Kidney epithelial cell (primary cell): ENCODE results near the gene DCXR. TPM values are rescaled to one million over a fixed set of nuclear protein-coding genes. Genes with fewer than 3 reads are reported as not detected.

Source experiments
- DNase-seq: peaks from one replicate; pipeline ENCODE4 v3.0.0-alpha.2; 2010; ENCODE audit warnings: low read depth
- H3K27me3 ChIP-seq: 2 replicates; pipeline ENCODE4 v1.6.0; 2011; ENCODE audit warnings: low read length; ENCODE audit not compliant: control insufficient read depth, insufficient read depth
- H3K36me3 ChIP-seq: 2 replicates; pipeline ENCODE4 v1.5.1; 2011; ENCODE audit warnings: low read length; ENCODE audit not compliant: control insufficient read depth, insufficient read depth
- H3K4me3 ChIP-seq: 2 replicates; pipeline ENCODE4 v1.5.1; 2011; ENCODE audit warnings: low read depth, mild to moderate bottlenecking, control low read depth, low read length
- total RNA-seq: library from RNA; depleted of rRNA; stranded (reverse); fragments of >200 nt; gene quantifications from 2 replicates; pipeline ENCODE4 v1.2.3, GENCODE V29; 2015
- TF ChIP-seq, protein P1 (sequence below): IDR thresholded peaks from 2 replicates; pipeline ENCODE4 v1.5.1; 2011; ENCODE audit warnings: mild to moderate bottlenecking, moderate library complexity, low read length, control low read depth, inconsistent platforms; ENCODE audit not compliant: insufficient read depth, poor library complexity, severe bottlenecking

Gene DCXR
- total RNA-seq, 1 donor from 2014 or later = 70.8 TPM

GRCh38 chr17:82083533-82084359, 46.2 kb upstream of the DCXR start:
- Histone ChIP-seq H3K27me3 (no peaks in the 10 kb centered on the region), H3K36me3 (peaks cover 11% of the 10 kb centered on the region), H3K4me3 (no peak overlapping the region)
- TF ChIP-seq, protein P1, sequence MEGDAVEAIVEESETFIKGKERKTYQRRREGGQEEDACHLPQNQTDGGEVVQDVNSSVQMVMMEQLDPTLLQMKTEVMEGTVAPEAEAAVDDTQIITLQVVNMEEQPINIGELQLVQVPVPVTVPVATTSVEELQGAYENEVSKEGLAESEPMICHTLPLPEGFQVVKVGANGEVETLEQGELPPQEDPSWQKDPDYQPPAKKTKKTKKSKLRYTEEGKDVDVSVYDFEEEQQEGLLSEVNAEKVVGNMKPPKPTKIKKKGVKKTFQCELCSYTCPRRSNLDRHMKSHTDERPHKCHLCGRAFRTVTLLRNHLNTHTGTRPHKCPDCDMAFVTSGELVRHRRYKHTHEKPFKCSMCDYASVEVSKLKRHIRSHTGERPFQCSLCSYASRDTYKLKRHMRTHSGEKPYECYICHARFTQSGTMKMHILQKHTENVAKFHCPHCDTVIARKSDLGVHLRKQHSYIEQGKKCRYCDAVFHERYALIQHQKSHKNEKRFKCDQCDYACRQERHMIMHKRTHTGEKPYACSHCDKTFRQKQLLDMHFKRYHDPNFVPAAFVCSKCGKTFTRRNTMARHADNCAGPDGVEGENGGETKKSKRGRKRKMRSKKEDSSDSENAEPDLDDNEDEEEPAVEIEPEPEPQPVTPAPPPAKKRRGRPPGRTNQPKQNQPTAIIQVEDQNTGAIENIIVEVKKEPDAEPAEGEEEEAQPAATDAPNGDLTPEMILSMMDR = no peak
- DNase-seq = no peak

- H3K4me3 ChIP-seq = no peak overlapping the region
- TF ChIP-seq, protein P1 = no peak
- no peaks in the 10 kb centered on the region for H3K27me3 ChIP-seq
- H3K36me3 ChIP-seq = peaks cover 11% of the 10 kb centered on the region
- DNase-seq = no peak
Observed at GRCh38 chr17:82083009-82083408, 45.5 kb upstream of the DCXR start.

- Histone ChIP-seq H3K36me3 (peaks cover 11% of the 10 kb centered on the region), H3K27me3 (no peaks in the 10 kb centered on the region), H3K4me3 (no peak overlapping the region)
- TF ChIP-seq, protein P1 = no peak
- no peak for DNase-seq
Observed at GRCh38 chr17:82082456-82082855, 45.0 kb upstream of the DCXR start.

GRCh38 chr17:82081966-82082365, 44.5 kb upstream of the DCXR start:
- no peak for DNase-seq
- Histone ChIP-seq H3K36me3 (peaks cover 11% of the 10 kb centered on the region), H3K27me3 (no peaks in the 10 kb centered on the region), H3K4me3 (no peak overlapping the region)
- TF ChIP-seq, protein P1 = no peak

GRCh38 chr17:82081546-82081945, 44.0 kb upstream of the DCXR start:
- TF ChIP-seq, protein P1 = no peak
- Histone ChIP-seq H3K27me3 (no peaks in the 10 kb centered on the region), H3K4me3 (no peak overlapping the region), H3K36me3 (peaks cover 11% of the 10 kb centered on the region)
- no peak for DNase-seq
